ENCODE results near the gene NCBP2.

NCBP2 gene

GRCh38 chr3:196962108-196962929, 20.0 kb upstream of the NCBP2 start:
- Histone ChIP-seq H3K9ac (ENCODE audit: low read length) (no peak overlapping the region), H3K36me3 (replicated peaks; ENCODE audit: low read depth, low read length) (peaks cover 9% of the 10 kb centered on the region), H3K79me2 (ENCODE audit: low read length) (no peaks in the 10 kb centered on the region), H4K20me1 (ENCODE audit: insufficient read depth, low read length) (no peaks in the 10 kb centered on the region), H3K4me3 (ENCODE audit: low read length) (no peak overlapping the region), H3K27ac (ENCODE audit: low read length) (no peak overlapping the region), H3K4me2 (ENCODE audit: low read length) (peak overlapping the region; percentile 7), H3K27me3 (ENCODE audit: low read depth, low read length) (peaks cover 3% of the 10 kb centered on the region; the same call in 1 of the 2 replicates), H3K4me1 (ENCODE audit: low read length) (peaks cover 18% of the 10 kb centered on the region), H2AFZ (ENCODE audit: low read depth, low read length) (peak overlapping the region; percentile 13; the same call in 1 of the 2 replicates), H3K9me3 (ENCODE audit: insufficient read depth, low read length) (peaks cover 16% of the 10 kb centered on the region; the same call in 1 of the 2 replicates)
- TF ChIP-seq EZH2phosphoT487 (IDR thresholded peaks at IDR 0.05; ENCODE audit: low read depth) (no peak), CTCF (IDR thresholded peaks at IDR 0.05; ENCODE audit: low read depth, low read length) (no peak)

GRCh38 chr3:196954832-196955231, 12.5 kb upstream of the NCBP2 start:
- Histone ChIP-seq H4K20me1 (ENCODE audit: insufficient read depth, low read length) (no peaks in the 10 kb centered on the region), H3K27ac (ENCODE audit: low read length) (no peak overlapping the region), H2AFZ (ENCODE audit: low read depth, low read length) (no peak overlapping the region), H3K36me3 (replicated peaks; ENCODE audit: low read depth, low read length) (no peaks in the 10 kb centered on the region), H3K9ac (ENCODE audit: low read length) (no peak overlapping the region), H3K4me2 (ENCODE audit: low read length) (no peak overlapping the region), H3K9me3 (ENCODE audit: insufficient read depth, low read length) (no peaks in the 10 kb centered on the region), H3K27me3 (ENCODE audit: low read depth, low read length) (no peaks in the 10 kb centered on the region), H3K4me1 (ENCODE audit: low read length) (no peaks in the 10 kb centered on the region), H3K4me3 (ENCODE audit: low read length) (no peak overlapping the region), H3K79me2 (ENCODE audit: low read length) (no peaks in the 10 kb centered on the region)
- TF ChIP-seq CTCF (IDR thresholded peaks at IDR 0.05; ENCODE audit: low read depth, low read length) (no peak), EZH2phosphoT487 (IDR thresholded peaks at IDR 0.05; ENCODE audit: low read depth) (no peak)

GRCh38 chr3:196951371-196951770, 9.0 kb upstream of the NCBP2 start:
- Histone ChIP-seq H3K27me3 (ENCODE audit: low read depth, low read length) (no peaks in the 10 kb centered on the region), H3K4me2 (ENCODE audit: low read length) (no peak overlapping the region), H3K4me3 (ENCODE audit: low read length) (no peak overlapping the region), H3K9ac (ENCODE audit: low read length) (no peak overlapping the region), H4K20me1 (ENCODE audit: insufficient read depth, low read length) (no peaks in the 10 kb centered on the region), H2AFZ (ENCODE audit: low read depth, low read length) (no peak overlapping the region), H3K4me1 (ENCODE audit: low read length) (no peaks in the 10 kb centered on the region), H3K79me2 (ENCODE audit: low read length) (no peaks in the 10 kb centered on the region), H3K27ac (ENCODE audit: low read length) (no peak overlapping the region), H3K36me3 (replicated peaks; ENCODE audit: low read depth, low read length) (no peaks in the 10 kb centered on the region), H3K9me3 (ENCODE audit: insufficient read depth, low read length) (no peaks in the 10 kb centered on the region)
- TF ChIP-seq EZH2phosphoT487 (IDR thresholded peaks at IDR 0.05; ENCODE audit: low read depth) (no peak), CTCF (IDR thresholded peaks at IDR 0.05; ENCODE audit: low read depth, low read length) (no peak)

GRCh38 chr3:196949750-196950149, 7.4 kb upstream of the NCBP2 start:
- H3K27ac ChIP-seq (ENCODE audit: low read length): no peak overlapping the region
- H2AFZ ChIP-seq (ENCODE audit: low read depth, low read length): no peak overlapping the region
- TF ChIP-seq CTCF (IDR thresholded peaks at IDR 0.05; ENCODE audit: low read depth, low read length) (no peak), EZH2phosphoT487 (IDR thresholded peaks at IDR 0.05; ENCODE audit: low read depth) (no peak)
- no peaks in the 10 kb centered on the region for H3K27me3 ChIP-seq (ENCODE audit: low read depth, low read length)
- no peaks in the 10 kb centered on the region for H3K9me3 ChIP-seq (ENCODE audit: insufficient read depth, low read length)
- H4K20me1 ChIP-seq (ENCODE audit: insufficient read depth, low read length): no peaks in the 10 kb centered on the region
- H3K79me2 ChIP-seq (ENCODE audit: low read length): peaks cover 2% of the 10 kb centered on the region; the same call in 1 of the 2 replicates
- H3K4me2 ChIP-seq (ENCODE audit: low read length): no peak overlapping the region
- H3K4me1 ChIP-seq (ENCODE audit: low read length): no peaks in the 10 kb centered on the region
- H3K4me3 ChIP-seq (ENCODE audit: low read length): no peak overlapping the region
- no peaks in the 10 kb centered on the region for H3K36me3 ChIP-seq (replicated peaks; ENCODE audit: low read depth, low read length)
- H3K9ac ChIP-seq (ENCODE audit: low read length): no peak overlapping the region

Data from OCI-LY3 (cell line).